ENCODE measurements around the gene SEMA3C. TPM values are rescaled to one million over a fixed set of nuclear protein-coding genes. Genes with fewer than 3 reads are reported as not detected.

The SEMA3C gene
- total RNA-seq, 1 experiment from 2014 or later, result 39.3 TPM

DNA sequence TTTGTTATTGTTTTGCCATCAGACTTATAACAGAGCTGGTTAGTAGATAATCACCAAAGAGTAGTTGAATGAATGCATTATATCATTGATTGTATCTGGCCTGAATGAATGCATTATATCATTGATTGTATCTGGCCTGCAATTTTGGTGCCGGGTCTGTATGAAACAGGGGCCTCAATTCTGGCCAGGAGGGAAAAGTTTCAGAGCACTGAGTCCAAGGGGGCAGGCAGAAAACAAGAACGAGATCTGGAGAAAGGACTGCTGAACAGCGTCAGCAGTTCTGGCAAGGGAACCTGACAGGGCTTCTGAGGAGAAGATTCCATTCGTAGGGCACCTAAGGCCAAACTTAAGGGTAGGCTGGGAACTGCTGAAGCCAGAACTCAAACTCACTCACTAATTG lies 128.0 kb downstream of the SEMA3C start:
- peak in 1 of 2 experiments; percentile 17 for DNase-seq
- Histone ChIP-seq H3K9me3 (replicated peaks) (no peaks in the 10 kb centered on the region), H3K36me3 (peaks cover 14% of the 10 kb centered on the region), H3K4me1 (peaks cover 14% of the 10 kb centered on the region), H3K4me3 (no peak overlapping the region), H3K27ac (peak overlapping the region; percentile 25; the same call in 1 of the 2 replicates), H3K27me3 (no peaks in the 10 kb centered on the region)

DNA sequence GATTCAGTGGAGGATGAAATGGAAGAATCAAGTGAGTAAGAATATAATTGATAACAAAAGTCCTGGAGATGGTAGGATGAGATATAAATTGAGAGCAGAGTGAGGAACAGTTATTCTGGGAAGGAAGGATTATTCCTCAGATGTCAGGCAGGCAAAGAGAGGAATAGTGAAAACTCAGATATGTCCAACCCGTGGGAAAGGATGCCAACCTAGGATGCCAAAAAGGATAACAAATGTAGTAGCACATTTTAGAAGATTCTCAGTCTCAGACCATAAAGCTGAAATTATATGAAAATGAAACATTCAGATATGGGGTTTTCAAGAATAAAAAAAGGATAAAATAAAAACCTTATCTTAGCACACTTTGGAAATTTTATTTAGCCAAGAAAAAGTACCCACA lies 131.1 kb downstream of the SEMA3C start:
- Histone ChIP-seq H3K36me3 (peaks cover 26% of the 10 kb centered on the region), H3K9me3 (replicated peaks) (no peaks in the 10 kb centered on the region), H3K4me1 (peaks cover 14% of the 10 kb centered on the region), H3K4me3 (no peak overlapping the region), H3K27ac (no peak overlapping the region), H3K27me3 (no peaks in the 10 kb centered on the region; the same call in 1 of the 2 replicates)
- no peak for DNase-seq

DNA sequence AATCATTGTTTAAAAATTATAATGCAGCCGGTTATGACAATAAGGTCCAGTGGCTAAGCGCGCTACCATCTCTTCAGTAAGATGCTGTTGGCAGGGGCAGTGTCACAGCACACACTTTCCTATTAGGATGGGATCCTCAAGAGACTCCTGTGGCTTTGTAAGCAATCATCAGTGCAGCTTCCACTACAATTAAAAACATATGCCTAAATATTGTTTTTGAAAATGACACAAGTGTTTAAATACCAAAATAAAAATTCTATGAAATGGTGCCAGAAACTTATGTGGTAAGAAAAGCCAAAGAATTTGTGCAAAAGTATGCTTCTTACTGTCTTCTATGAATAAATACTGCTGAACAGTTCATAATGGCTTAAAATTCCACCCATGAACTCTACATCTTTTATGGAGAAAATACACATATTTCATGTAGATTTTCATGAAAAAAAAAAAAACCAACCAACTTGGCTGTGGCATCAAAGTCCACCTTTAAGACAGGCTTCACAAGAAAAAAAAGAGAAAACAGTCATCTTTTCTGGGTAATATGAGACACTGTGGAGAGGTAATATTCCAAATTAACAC lies 132.8 kb downstream of the SEMA3C start:
- Histone ChIP-seq H3K27me3 (no peaks in the 10 kb centered on the region; the same call in 1 of the 2 replicates), H3K4me1 (peaks cover 13% of the 10 kb centered on the region; the same call in 1 of the 2 replicates), H3K4me3 (no peak overlapping the region), H3K27ac (no peak overlapping the region), H3K36me3 (peaks cover 26% of the 10 kb centered on the region), H3K9me3 (replicated peaks) (no peaks in the 10 kb centered on the region)
- no peak for DNase-seq

DNA sequence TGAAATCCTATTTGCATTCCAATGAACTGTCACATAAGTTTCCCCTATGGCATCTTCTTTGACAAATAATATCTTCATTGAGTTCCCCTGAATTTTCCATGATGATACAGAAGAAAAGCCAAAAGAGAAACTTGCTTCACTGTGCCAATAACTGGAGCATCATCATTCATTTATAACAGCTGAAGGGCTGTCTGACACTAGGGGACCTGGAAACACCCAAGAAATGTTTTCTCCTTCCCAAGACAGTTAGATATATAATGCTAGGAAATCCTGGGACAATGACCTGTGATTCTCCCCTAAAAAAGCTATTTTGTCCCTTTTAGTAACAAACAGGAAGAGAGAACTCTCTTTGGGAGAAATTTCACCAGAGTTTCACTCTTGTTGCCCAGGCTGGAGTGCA lies 133.6 kb downstream of the SEMA3C start:
- peaks cover 26% of the 10 kb centered on the region for H3K36me3 ChIP-seq
- no peaks in the 10 kb centered on the region; the same call in 1 of the 2 replicates for H3K27me3 ChIP-seq
- DNase-seq, result no peak
- no peaks in the 10 kb centered on the region for H3K9me3 ChIP-seq (replicated peaks)
- H3K27ac ChIP-seq, result no peak overlapping the region
- peaks cover 11% of the 10 kb centered on the region; the same call in 1 of the 2 replicates for H3K4me1 ChIP-seq
- H3K4me3 ChIP-seq, result no peak overlapping the region

DNA sequence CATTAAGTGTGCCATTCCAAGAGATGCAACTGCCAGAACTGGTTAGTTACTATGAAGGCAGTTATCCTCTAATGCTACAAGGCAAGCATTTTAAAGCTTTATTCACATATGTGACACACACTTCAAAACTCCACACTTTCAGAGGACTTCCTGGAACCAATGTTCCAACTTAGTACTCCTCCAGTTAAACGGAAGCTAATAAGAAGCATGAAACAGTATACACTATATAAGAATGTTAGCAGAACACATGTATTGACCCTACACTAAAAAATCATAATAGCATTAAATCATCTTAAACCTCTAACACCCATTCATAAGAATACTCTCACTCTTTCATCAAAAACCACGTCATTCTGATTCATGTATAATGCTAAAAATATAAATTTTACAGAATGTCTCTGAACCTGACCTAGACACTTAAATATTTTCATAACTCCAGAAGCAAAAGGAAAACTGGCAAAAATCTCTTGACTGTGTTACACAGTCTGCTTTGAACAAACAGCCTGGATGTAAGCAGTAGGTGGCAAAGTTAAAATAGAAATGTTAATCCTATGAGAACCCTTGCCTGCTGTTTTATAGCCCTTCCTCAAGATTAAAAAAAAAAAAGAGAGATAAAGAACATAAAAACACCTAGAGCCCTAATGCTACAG lies 135.0 kb downstream of the SEMA3C start:
- H3K9me3 ChIP-seq (replicated peaks), result no peaks in the 10 kb centered on the region
- peaks cover 27% of the 10 kb centered on the region for H3K36me3 ChIP-seq
- peaks cover 11% of the 10 kb centered on the region; the same call in 1 of the 2 replicates for H3K4me1 ChIP-seq
- DNase-seq, result no peak
- no peak overlapping the region for H3K4me3 ChIP-seq
- no peak overlapping the region for H3K27ac ChIP-seq
- no peaks in the 10 kb centered on the region; the same call in 1 of the 2 replicates for H3K27me3 ChIP-seq

DNA sequence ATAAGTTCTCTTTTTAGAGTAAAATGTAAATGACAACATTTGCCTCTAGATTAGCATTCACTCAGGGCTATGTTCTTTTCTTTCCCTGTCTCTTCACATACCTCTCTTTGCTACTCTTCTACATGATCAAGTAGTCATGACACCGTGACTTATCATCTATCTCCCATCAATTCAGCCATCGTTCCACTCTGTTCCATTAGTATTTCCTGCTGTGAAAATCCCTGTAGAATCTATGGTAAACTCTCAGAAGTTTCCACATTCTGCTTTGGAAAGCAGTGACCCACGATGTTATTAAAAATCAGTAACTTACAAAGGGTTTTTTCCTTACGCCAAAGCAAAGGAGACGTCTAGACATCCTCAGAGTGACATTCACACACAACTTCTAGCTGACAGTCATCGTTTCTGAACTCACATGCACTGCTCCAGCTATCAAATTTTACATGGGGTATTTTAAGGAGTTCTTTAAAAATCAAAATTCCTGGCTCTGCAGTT lies 135.6 kb downstream of the SEMA3C start:
- H3K36me3 ChIP-seq, result peaks cover 27% of the 10 kb centered on the region
- H3K9me3 ChIP-seq (replicated peaks), result no peaks in the 10 kb centered on the region
- H3K4me3 ChIP-seq, result no peak overlapping the region
- peaks cover 11% of the 10 kb centered on the region; the same call in 1 of the 2 replicates for H3K4me1 ChIP-seq
- no peak overlapping the region for H3K27ac ChIP-seq
- H3K27me3 ChIP-seq, result no peaks in the 10 kb centered on the region; the same call in 1 of the 2 replicates
- DNase-seq, result no peak

DNA sequence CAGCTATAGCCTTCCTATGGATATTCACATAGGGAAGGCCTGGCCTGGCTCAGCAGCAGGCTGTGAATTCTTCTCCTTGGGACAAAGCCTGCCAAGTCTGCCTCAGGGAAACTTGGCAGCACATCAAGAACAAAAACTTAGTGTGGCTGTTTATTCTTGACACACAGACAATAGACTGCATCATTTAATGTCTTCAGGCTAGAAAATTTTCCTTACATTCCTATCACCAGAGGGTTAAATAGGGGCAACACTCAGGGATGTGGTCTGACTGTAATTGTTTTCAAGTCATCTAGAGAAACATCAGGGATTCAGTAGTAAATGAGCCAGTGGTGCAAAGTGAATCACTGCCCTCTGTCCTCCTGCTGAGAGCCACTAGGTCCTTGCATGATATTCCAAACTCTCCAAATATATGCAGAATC lies 137.3 kb downstream of the SEMA3C start:
- no peak overlapping the region for H3K4me3 ChIP-seq
- peaks cover 11% of the 10 kb centered on the region; the same call in 1 of the 2 replicates for H3K4me1 ChIP-seq
- no peak overlapping the region for H3K27ac ChIP-seq
- H3K9me3 ChIP-seq (replicated peaks), result no peaks in the 10 kb centered on the region
- peak; percentile 55 to 72 for DNase-seq
- H3K27me3 ChIP-seq, result no peaks in the 10 kb centered on the region; the same call in 1 of the 2 replicates
- H3K36me3 ChIP-seq, result peaks cover 23% of the 10 kb centered on the region

DNA sequence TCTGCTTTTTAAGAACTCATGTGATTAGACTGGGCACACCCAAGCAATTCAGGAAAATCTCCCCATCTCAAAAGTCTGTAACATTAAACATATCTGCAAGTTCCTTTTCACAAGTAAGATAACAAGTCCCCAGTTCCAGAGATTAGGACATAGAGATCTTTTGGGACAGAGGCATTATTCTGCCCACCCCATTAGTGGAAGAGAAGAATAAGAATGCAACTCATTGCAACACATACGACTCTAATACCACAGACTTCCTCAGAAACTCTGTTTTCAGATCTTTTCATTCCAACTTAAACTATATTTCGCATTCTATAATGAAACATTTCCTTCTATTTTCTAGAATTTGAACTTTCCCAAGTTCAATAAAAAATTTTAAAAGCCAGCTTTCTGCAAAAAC lies 137.7 kb downstream of the SEMA3C start:
- DNase-seq, result no peak
- H3K27ac ChIP-seq, result no peak overlapping the region
- H3K4me1 ChIP-seq, result peaks cover 11% of the 10 kb centered on the region; the same call in 1 of the 2 replicates
- no peaks in the 10 kb centered on the region for H3K9me3 ChIP-seq (replicated peaks)
- H3K4me3 ChIP-seq, result no peak overlapping the region
- H3K36me3 ChIP-seq, result peaks cover 20% of the 10 kb centered on the region
- H3K27me3 ChIP-seq, result no peaks in the 10 kb centered on the region; the same call in 1 of the 2 replicates

DNA sequence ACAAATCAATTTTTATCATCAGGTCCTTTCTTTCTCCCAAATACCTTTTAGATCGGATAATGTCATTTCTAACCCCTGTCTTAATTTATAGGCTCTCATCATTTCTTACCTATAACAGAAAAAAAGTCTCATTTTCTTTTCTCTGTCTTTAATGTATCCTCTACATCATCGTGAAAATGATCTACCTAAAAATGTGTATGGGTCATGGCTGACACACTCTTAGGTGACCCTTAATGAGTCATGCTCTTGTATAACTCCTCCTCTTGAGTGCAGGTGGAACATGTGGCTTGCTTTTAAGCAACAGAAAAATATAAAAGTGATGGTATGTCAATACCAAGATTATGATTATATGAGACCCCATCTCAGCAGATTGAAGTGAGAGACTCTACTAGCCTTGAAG lies 139.4 kb downstream of the SEMA3C start:
- DNase-seq, result no peak
- Histone ChIP-seq H3K36me3 (peaks cover 9% of the 10 kb centered on the region; the same call in 1 of the 2 replicates), H3K9me3 (replicated peaks) (no peaks in the 10 kb centered on the region), H3K4me1 (peaks cover 11% of the 10 kb centered on the region; the same call in 1 of the 2 replicates), H3K4me3 (no peak overlapping the region), H3K27me3 (no peaks in the 10 kb centered on the region), H3K27ac (no peak overlapping the region)

DNA sequence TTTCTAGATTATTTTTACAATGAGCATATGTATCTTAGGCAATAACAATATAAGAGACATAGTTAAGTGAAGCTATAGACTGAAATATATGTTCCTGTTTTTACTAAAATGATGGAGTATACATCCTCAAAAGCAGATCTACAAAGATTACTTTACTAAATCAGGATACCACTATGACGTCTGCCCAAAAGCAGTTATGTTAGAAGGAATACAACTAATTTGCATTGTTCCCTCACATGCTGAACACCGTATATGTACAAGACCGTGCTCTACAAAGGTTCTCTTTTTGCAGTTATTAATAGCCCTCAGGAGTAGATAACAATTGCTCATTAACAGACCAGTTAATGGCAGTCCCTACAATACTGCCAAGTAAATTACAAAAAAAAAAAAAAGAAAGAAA lies 143.0 kb downstream of the SEMA3C start:
- no peak for DNase-seq
- Histone ChIP-seq H3K4me1 (no peaks in the 10 kb centered on the region), H3K4me3 (no peak overlapping the region), H3K27ac (no peak overlapping the region), H3K36me3 (peaks cover 8% of the 10 kb centered on the region), H3K9me3 (replicated peaks) (no peaks in the 10 kb centered on the region), H3K27me3 (no peaks in the 10 kb centered on the region)

DNA sequence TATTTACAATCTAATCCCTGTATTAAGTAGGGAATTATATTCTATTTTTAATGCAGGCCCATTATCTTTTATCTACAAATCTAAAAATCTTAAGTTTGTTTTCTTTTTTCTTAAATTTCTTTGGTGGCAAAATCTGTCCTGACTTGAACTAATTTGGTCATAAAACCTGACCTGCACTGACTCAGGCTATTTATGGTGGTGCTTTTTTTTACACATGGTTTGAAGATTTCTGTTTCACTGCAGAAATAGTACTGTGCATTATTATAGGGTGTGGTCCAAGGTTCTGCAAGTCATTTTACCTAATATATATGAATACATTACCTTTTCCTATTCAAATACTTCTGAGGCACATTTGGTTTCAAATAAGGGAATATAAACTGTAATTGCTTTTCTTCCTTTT lies 143.4 kb downstream of the SEMA3C start:
- Histone ChIP-seq H3K27me3 (no peaks in the 10 kb centered on the region), H3K27ac (no peak overlapping the region), H3K4me1 (no peaks in the 10 kb centered on the region), H3K36me3 (peaks cover 8% of the 10 kb centered on the region), H3K9me3 (replicated peaks) (no peaks in the 10 kb centered on the region), H3K4me3 (no peak overlapping the region)
- DNase-seq, result no peak

DNA sequence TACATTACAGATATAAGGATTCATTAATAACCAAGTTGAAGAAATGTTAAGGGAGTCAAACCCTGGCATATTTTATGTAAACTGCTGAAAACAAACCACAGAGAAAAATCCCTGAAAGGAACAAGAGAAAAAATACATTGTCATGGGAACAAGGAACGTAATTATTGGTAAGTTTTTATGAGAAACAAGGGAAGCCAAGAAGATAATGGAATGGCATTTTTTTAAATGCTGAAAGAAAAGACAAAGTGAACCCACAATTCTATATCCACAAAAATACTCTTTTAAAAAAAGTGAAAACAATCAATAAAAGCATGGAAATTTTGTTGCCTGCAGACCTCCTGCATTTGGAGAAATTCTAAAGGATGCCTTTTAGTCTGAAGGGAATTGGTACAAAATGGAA lies 144.0 kb downstream of the SEMA3C start:
- H3K4me1 ChIP-seq, result no peaks in the 10 kb centered on the region
- H3K36me3 ChIP-seq, result peaks cover 8% of the 10 kb centered on the region
- H3K9me3 ChIP-seq (replicated peaks), result no peaks in the 10 kb centered on the region
- H3K27me3 ChIP-seq, result no peaks in the 10 kb centered on the region
- H3K27ac ChIP-seq, result no peak overlapping the region
- H3K4me3 ChIP-seq, result no peak overlapping the region
- DNase-seq, result no peak

DNA sequence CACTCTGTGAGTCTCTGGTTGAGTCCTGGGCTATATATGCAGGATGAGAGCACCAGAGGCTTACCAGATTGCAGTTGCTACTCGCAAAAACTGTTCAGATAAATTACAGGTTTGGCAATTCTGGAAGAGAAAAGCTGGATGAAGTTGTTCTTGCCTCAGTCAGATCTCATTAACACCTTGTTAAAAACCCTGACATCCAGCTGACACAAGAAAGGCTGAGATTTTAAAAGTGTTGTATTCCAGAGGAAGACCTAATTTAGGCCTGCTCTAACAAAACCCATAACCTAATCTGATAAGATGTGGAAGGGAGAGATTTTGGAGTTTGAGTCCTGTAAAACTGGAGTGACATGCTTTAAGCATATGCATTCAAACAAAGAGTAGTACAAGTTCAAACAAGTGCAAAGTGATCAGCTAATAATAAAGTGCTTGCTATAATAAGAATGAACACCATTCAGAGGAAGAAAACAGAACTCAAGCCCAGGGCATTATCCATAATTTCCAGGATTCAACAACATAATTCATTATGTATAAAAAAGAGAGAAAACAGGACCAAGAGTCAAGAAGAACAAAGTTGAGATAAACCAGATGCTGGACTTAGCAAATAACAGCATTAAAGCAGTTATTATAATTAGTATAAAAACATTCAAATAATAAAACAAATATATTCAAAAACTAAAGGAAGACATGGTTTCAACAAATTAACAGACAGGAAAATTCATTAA lies 144.9 kb downstream of the SEMA3C start:
- Histone ChIP-seq H3K36me3 (peaks cover 8% of the 10 kb centered on the region), H3K4me3 (no peak overlapping the region), H3K9me3 (replicated peaks) (no peaks in the 10 kb centered on the region), H3K27me3 (no peaks in the 10 kb centered on the region), H3K27ac (no peak overlapping the region), H3K4me1 (no peaks in the 10 kb centered on the region)
- no peak for DNase-seq

DNA sequence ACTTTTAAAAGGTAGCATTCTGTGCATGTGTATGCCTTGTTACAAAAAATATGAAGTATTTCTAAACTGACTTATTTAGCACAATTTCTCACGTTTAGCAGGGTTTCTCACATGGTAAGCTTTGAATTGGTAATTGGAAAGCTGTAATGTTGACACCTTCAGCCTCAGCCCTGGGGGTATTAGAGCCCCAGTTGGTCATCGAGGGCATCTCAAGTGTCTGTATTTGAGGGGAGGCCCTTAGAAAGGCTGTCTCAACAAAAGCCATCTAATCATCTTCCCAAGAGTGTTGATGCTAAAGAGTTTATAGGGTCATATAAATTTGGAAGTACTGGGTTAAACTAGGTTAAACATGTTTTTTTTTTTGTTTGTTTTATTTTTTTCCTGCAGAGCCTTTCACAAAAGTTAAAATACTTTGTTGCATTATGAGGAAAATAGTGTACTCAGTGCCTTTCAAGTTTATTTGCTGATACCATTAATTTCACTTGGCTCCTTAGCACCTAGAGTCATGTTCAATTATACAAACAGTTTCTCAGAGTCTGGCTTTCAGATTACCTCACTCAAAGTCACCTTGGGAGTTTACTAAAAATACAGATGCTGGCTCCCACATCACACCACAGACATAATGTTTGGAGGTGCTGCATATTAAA lies 146.4 kb downstream of the SEMA3C start:
- Histone ChIP-seq H3K27me3 (no peaks in the 10 kb centered on the region), H3K9me3 (replicated peaks) (no peaks in the 10 kb centered on the region), H3K4me1 (no peaks in the 10 kb centered on the region), H3K4me3 (no peak overlapping the region), H3K36me3 (peaks cover 8% of the 10 kb centered on the region), H3K27ac (no peak overlapping the region)
- peak in 1 of 2 experiments; percentile 13 for DNase-seq

All from SJCRH30 (cell line).